Spleen (tissue), 11 donors: ENCODE results near the gene ENKD1. TPM values are rescaled to one million over a fixed set of nuclear protein-coding genes. Genes with fewer than 3 reads are reported as not detected.
A peak's percentile ranks its signal among the peaks of the same experiment; 100 is the strongest.

Source experiments
- DNase-seq: peaks from one replicate; pipeline ENCODE4 v3.0.0-alpha.2; 2020
- H3K27ac ChIP-seq, 8 donors: fragments of 200-600 bp; sonication (generic) in 7 of 8; 1 replicate in 4 of 8; 2 replicates in 4 of 8; pipeline versions ENCODE4 v1.5.0 to v1.8.0; 2016 to 2021; ENCODE audit warnings: inconsistent platforms in 4 of 8, mild to moderate bottlenecking in 4 of 8, moderate library complexity in 1 of 8
- H3K27me3 ChIP-seq, 7 donors: fragments of 200-600 bp; sonication (generic) in 6 of 7; replicated peaks in 1 of 7; 1 replicate in 4 of 7; 2 replicates in 3 of 7; pipeline versions ENCODE4 v1.5.0 to v1.8.0; 2016 to 2021; ENCODE audit warnings: inconsistent platforms in 3 of 7, mild to moderate bottlenecking in 1 of 7
- H3K36me3 ChIP-seq, 6 donors: fragments of 200-600 bp; sonication (generic) in 5 of 6; 1 replicate in 4 of 6; 2 replicates in 2 of 6; pipeline versions ENCODE4 v1.5.0 to v1.8.0; 2016 to 2021; ENCODE audit warnings: inconsistent platforms in 2 of 6
- H3K4me1 ChIP-seq, 6 donors: fragments of 200-600 bp; sonication (generic) in 5 of 6; 1 replicate in 3 of 6; 2 replicates in 3 of 6; pipeline versions ENCODE4 v1.5.0 to v1.8.0; 2016 to 2021; ENCODE audit warnings: inconsistent platforms in 3 of 6
- H3K4me3 ChIP-seq, 8 donors: fragments of 200-600 bp; sonication (generic) in 7 of 8; 1 replicate in 4 of 8; 2 replicates in 4 of 8; pipeline versions ENCODE4 v1.5.0 to v1.8.0; 2016 to 2021; ENCODE audit warnings: inconsistent platforms in 4 of 8, mild to moderate bottlenecking in 4 of 8, moderate library complexity in 2 of 8
- H3K9me3 ChIP-seq, 8 donors: fragments of 200-600 bp; sonication (generic) in 7 of 8; 1 replicate in 4 of 8; 2 replicates in 4 of 8; pipeline versions ENCODE4 v1.5.0 to v1.8.0; 2016 to 2021; ENCODE audit warnings: inconsistent platforms in 4 of 8
- POLR2A ChIP-seq, 3 donors: fragments of 450-650 bp; IDR thresholded peaks; one replicate each; pipeline ENCODE4 v1.5.1; 2017; ENCODE audit warnings: antibody characterized with exemption in 3 of 3, mild to moderate bottlenecking in 1 of 3
- POLR2AphosphoS5 ChIP-seq, 3 donors: sonication (generic); formaldehyde crosslinking; IDR thresholded peaks; one replicate each; pipeline ENCODE4 v1.5.1; 2017; ENCODE audit warnings: antibody characterized with exemption in 3 of 3
- WGBS, 5 donors: extraction: QIAGEN DNeasy Blood & Tissue Kit in 3 of 5; methylation state at CpG; one replicate each; pipeline versions ENCODE4 v1.1.5 to v1.1.7; 2013 to 2018; 5-methylcytosine and 5-hydroxymethylcytosine counted together
- intact Hi-C: fragments of 100-400 bp; cut with DNase I; formaldehyde crosslinking; loops from one replicate; pipeline ENCODE4 v1.15.0; 2023; ENCODE audit warnings: low total_unique reads
- polyA plus RNA-seq, 3 donors: library from polyadenylated mRNA; stranded (reverse); fragments of 200-250 nt; gene quantifications; one replicate each; pipeline ENCODE4 v1.2.1, GENCODE V29; 2013
- total RNA-seq, 7 donors: library from RNA; depleted of rRNA in 3 of 7; stranded (reverse); fragments of >200 nt in 3 of 7; fragmentation: NEBNext Ultra II Directional in 4 of 7; extraction: Animal tissue kit (Norgen Biotek cat#: 25700) in 4 of 7; gene quantifications; one replicate each; pipeline versions ENCODE4 v1.1.0 to v1.2.1, GENCODE V29; 2016 to 2021
- TF ChIP-seq, protein P1 (sequence below), 11 experiments: fragments of 200-600 bp in 7 of 11; fragments of 450-650 bp in 4 of 11; sonication (generic) in 4 of 11; IDR thresholded peaks in 8 of 11; conservative IDR thresholded peaks in 3 of 11; 1 replicate in 7 of 11; 2 replicates in 4 of 11; pipeline versions ENCODE4 v1.4.0 to v1.8.0; 2016 to 2021; ENCODE audit warnings: antibody characterized with exemption in 11 of 11, inconsistent platforms in 4 of 11, mild to moderate bottlenecking in 1 of 11
- donor health status: healthy with polysubstance abuse.
- donor health status: DM: no; HTN: no; CAD: no; lungs with moderate emphysema.
- donor health status: DM: no; HTN: no; CAD: no.
- donor health status: Bipolar disorder and iron deficiency.
- donor health status: healthy.
- donor health status: DM: no; HTN: no; CAD: no.
- donor health status: DM: yes; HTN: yes; CAD: no.

Gene ENKD1
- total and polyA plus RNA-seq, 10 donors = 9.2 to 21.6 (median 12.2) TPM

DNA sequence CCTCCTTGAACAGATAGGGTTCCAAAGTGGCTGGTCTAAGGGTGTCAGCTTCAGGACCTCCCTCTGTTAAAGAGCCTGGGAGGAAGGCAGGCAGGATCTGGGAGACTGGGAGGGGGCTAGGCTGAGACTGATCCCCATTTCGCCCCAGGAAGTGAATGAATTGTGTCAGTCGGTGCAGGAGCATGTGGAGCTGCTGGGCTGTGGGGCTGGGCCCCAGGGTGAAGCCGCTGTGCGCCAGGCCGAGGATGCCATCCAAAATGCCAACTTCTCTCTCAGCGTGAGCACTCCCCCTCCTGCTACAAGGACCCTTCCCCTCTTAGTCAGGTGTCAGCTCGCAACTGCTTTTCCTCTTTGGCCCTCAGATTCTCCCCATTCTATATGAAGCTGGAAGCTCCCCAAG is 15.5 kb downstream of the ENKD1 start:
- H3K4me1 ChIP-seq = peaks cover 0 to 49% (median 7%) of the 10 kb centered on the region in 6 donors
- no peak overlapping the region for H3K27ac ChIP-seq
- no peaks in the 10 kb centered on the region for H3K9me3 ChIP-seq
- peaks cover 0 to 87% (median 15%) of the 10 kb centered on the region in 7 donors for H3K27me3 ChIP-seq
- no peak for DNase-seq
- peaks cover 0 to 96% (median 50%) of the 10 kb centered on the region in 6 donors for H3K36me3 ChIP-seq
- H3K4me3 ChIP-seq = no peak overlapping the region
- no peak for TF ChIP-seq POLR2AphosphoS5 (IDR thresholded peaks at IDR 0.05)
- TF ChIP-seq, protein P1, sequence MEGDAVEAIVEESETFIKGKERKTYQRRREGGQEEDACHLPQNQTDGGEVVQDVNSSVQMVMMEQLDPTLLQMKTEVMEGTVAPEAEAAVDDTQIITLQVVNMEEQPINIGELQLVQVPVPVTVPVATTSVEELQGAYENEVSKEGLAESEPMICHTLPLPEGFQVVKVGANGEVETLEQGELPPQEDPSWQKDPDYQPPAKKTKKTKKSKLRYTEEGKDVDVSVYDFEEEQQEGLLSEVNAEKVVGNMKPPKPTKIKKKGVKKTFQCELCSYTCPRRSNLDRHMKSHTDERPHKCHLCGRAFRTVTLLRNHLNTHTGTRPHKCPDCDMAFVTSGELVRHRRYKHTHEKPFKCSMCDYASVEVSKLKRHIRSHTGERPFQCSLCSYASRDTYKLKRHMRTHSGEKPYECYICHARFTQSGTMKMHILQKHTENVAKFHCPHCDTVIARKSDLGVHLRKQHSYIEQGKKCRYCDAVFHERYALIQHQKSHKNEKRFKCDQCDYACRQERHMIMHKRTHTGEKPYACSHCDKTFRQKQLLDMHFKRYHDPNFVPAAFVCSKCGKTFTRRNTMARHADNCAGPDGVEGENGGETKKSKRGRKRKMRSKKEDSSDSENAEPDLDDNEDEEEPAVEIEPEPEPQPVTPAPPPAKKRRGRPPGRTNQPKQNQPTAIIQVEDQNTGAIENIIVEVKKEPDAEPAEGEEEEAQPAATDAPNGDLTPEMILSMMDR (IDR thresholded peaks at IDR 0.05 in 8 of 11, conservative IDR thresholded peaks at IDR 0.05 in 3 of 11) = no peak
- no peak for TF ChIP-seq POLR2A (IDR thresholded peaks at IDR 0.05)
- 84 to 95% (median 89%) methylated on average over 4 to 7 of the region's 7 CpGs for WGBS, 5 donors
- intact Hi-C loops = no loop called here

DNA sequence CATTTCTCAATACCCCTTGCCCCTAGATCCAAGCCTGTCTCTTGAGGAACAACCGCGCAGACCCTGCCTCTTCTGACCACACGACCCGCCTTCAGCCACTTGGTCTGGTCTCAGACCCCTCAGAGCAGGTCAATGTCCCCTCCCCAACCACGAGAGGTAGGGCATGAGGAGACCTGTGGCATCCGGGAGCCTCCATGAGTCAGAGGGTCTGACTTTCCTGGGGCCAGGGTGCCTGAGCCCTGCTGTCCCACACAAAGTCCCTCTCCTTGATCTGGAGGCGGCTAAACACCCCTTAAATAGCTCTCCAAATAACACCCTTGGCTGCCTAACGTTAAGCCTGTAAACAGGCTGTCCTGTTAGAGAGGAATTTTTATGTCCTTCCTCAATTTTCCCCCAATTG is 16.5 kb downstream of the ENKD1 start:
- 78 to 83% (median 79%) methylated on average over 8 of the region's 8 CpGs for WGBS, 5 donors
- Histone ChIP-seq H3K4me1 (peaks cover 3 to 59% (median 17%) of the 10 kb centered on the region in 6 donors), H3K4me3 (no peak overlapping the region), H3K9me3 (no peaks in the 10 kb centered on the region), H3K36me3 (peaks cover 0 to 89% (median 48%) of the 10 kb centered on the region in 6 donors), H3K27me3 (peaks cover 0 to 95% (median 17%) of the 10 kb centered on the region in 7 donors), H3K27ac (no peak overlapping the region)
- intact Hi-C loops = no loop called here
- peak; percentile 21 for DNase-seq
- TF ChIP-seq, protein P1 (IDR thresholded peaks at IDR 0.05 in 8 of 11, conservative IDR thresholded peaks at IDR 0.05 in 3 of 11) = no peak
- TF ChIP-seq POLR2A (IDR thresholded peaks at IDR 0.05) (no peak), POLR2AphosphoS5 (IDR thresholded peaks at IDR 0.05) (no peak)

DNA sequence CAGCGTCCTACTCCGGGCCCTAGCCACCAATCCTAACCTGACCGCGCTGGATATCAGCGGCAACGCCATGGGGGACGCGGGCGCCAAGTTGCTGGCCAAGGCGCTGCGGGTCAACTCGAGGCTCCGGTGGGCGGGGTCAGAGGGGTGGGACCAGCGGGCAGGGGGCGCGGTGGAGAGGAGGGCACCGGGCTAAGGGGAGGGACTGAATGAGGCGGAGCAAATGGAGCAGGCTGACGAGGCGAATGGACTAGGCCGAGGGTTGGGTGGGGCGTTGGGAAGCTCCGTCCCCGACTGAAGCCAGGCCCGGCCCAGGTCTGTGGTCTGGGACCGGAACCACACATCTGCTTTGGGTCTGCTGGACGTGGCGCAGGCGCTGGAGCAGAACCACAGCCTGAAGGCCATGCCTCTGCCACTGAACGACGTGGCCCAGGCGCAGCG is 17.0 kb downstream of the ENKD1 start:
- DNase-seq = no peak
- 70 to 82% (median 76%) methylated on average over 31 to 34 of the region's 34 CpGs for WGBS, 5 donors
- no peak overlapping the region for H3K4me3 ChIP-seq
- peaks cover 6 to 64% (median 22%) of the 10 kb centered on the region in 6 donors for H3K4me1 ChIP-seq
- H3K27ac ChIP-seq = no peak overlapping the region
- intact Hi-C loops = no loop called here
- H3K36me3 ChIP-seq = peaks cover 0 to 83% (median 46%) of the 10 kb centered on the region in 6 donors
- TF ChIP-seq, protein P1 (IDR thresholded peaks at IDR 0.05 in 8 of 11, conservative IDR thresholded peaks at IDR 0.05 in 3 of 11) = no peak
- TF ChIP-seq POLR2AphosphoS5 (IDR thresholded peaks at IDR 0.05) (peak in 1 of 3 donors; percentile 26), POLR2A (IDR thresholded peaks at IDR 0.05) (no peak)
- H3K27me3 ChIP-seq = peaks cover 0 to 95% (median 17%) of the 10 kb centered on the region in 7 donors
- H3K9me3 ChIP-seq = no peaks in the 10 kb centered on the region

DNA sequence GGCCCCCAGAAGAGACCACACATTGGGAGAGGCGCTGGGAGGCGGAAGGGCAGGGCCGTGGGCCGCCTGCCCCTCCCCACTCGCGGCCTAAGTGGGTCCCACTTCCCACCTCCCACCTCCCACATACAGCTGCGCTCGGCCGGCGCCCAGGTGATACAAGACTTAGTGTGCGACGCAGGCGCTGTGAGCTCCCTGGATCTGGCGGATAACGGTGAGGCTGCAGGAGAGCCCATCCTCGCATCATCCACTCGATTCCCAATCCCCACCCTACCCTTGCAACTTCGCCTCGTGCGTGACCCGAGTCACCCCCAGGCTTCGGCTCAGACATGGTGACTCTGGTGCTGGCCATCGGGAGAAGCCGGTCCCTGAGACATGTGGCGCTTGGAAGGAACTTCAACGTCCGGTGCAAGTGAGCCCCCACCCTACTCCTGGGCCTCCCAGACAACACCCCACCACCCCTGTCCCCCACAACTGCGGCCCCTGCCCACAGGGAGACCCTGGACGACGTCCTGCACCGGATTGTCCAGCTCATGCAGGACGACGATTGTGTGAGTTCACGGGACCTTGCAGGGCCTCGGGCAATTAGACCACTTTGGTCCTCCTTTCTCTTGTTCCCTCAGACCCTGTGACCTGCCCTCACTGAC is 17.7 kb downstream of the ENKD1 start:
- no peak overlapping the region for H3K4me3 ChIP-seq
- no peak overlapping the region for H3K27ac ChIP-seq
- no peak for TF ChIP-seq POLR2A (IDR thresholded peaks at IDR 0.05)
- TF ChIP-seq, protein P1 (IDR thresholded peaks at IDR 0.05 in 8 of 11, conservative IDR thresholded peaks at IDR 0.05 in 3 of 11) = no peak
- TF ChIP-seq POLR2AphosphoS5 (IDR thresholded peaks at IDR 0.05) = peak in 1 of 3 donors; percentile 1
- 75 to 89% (median 77%) methylated on average over 34 to 35 of the region's 35 CpGs for WGBS, 5 donors
- H3K36me3 ChIP-seq = peaks cover 0 to 77% (median 41%) of the 10 kb centered on the region in 6 donors
- intact Hi-C loops = no loop called here
- peaks cover 0 to 90% (median 14%) of the 10 kb centered on the region in 7 donors for H3K27me3 ChIP-seq
- H3K9me3 ChIP-seq = no peaks in the 10 kb centered on the region
- DNase-seq = no peak
- peaks cover 8 to 70% (median 27%) of the 10 kb centered on the region in 6 donors for H3K4me1 ChIP-seq
